CD4-positive, alpha-beta T cell (primary cell): Measurements from ENCODE around the gene SLC39A5. TPM values are rescaled to one million over a fixed set of nuclear protein-coding genes. Genes with fewer than 3 reads are reported as not detected.

ENCODE experiments used
- ATAC-seq: fragments of 200-7000 bp; cut with Tn5 transposase; one replicate; pipeline ENCODE4 v1.10.0; 2022; ENCODE audit warnings: mild to moderate bottlenecking; ENCODE audit not compliant: poor library complexity
- CTCF ChIA-PET: fragments of 350-600 bp; sonication (Branson Sonifier 250); formaldehyde crosslinking; loops from one replicate; lab custom pipeline; 2021; ENCODE audit warnings: antibody characterized with exemption, inconsistent platforms; lab: Charles Lee
- POLR2A ChIA-PET: fragments of 350-600 bp; sonication (Branson Sonifier 250); formaldehyde crosslinking; loops from one replicate; lab custom pipeline; 2021; ENCODE audit warnings: antibody characterized with exemption, inconsistent platforms; lab: Charles Lee
- DNase-seq, 14 experiments: peaks; one replicate each; pipeline ENCODE4 v3.0.0-alpha.2; 2013 to 2020; ENCODE audit warnings: mixed read lengths in 2 of 14
- H3K27ac ChIP-seq, 2 donors: one replicate each; pipeline versions ENCODE4 v1.5.1 to v1.7.0; 2013; ENCODE audit warnings: low read length in 2 of 2, low read depth in 1 of 2, mild to moderate bottlenecking in 1 of 2
- H3K27me3 ChIP-seq, 2 experiments: 1 replicate in 1 of 2; 2 replicates in 1 of 2; pipeline versions ENCODE4 v1.6.1 to v1.7.0; 2013; ENCODE audit warnings: low read length in 2 of 2, control low read depth in 1 of 2, mild to moderate bottlenecking in 1 of 2, moderate library complexity in 1 of 2; ENCODE audit not compliant: insufficient read depth in 2 of 2, control insufficient read depth in 1 of 2
- H3K36me3 ChIP-seq: one replicate; pipeline ENCODE4 v1.6.1; 2013; ENCODE audit warnings: low read length, control low read depth; ENCODE audit not compliant: insufficient read depth
- H3K4me1 ChIP-seq: one replicate; pipeline ENCODE4 v1.6.1; 2013; ENCODE audit warnings: low read length, control low read depth; ENCODE audit not compliant: insufficient read depth
- H3K4me3 ChIP-seq: one replicate; pipeline ENCODE4 v1.5.1; 2013; ENCODE audit warnings: mild to moderate bottlenecking, low read length, moderate library complexity
- H3K9me3 ChIP-seq, 2 experiments: 1 replicate in 1 of 2; 2 replicates in 1 of 2; pipeline versions ENCODE4 v1.6.1 to v1.7.0; 2013; ENCODE audit warnings: low read length in 2 of 2, mild to moderate bottlenecking in 2 of 2, control low read depth in 1 of 2, moderate library complexity in 1 of 2; ENCODE audit not compliant: control insufficient read depth in 1 of 2, insufficient read depth in 1 of 2
- H3K27ac Mint-ChIP-seq: one replicate; pipeline ENCODE4 v1.8.0; 2020; ENCODE audit warnings: mixed read lengths
- H3K27me3 Mint-ChIP-seq: one replicate; pipeline ENCODE4 v1.8.0; 2021; ENCODE audit warnings: mixed read lengths
- H3K36me3 Mint-ChIP-seq: one replicate; pipeline ENCODE4 v1.8.0; 2021; ENCODE audit warnings: low read depth, mixed read lengths
- H3K4me1 Mint-ChIP-seq: one replicate; pipeline ENCODE4 v1.8.0; 2021; ENCODE audit warnings: low read depth, mixed read lengths
- H3K4me3 Mint-ChIP-seq: one replicate; pipeline ENCODE4 v1.8.0; 2020; ENCODE audit warnings: mild to moderate bottlenecking, mixed read lengths
- H3K9me3 Mint-ChIP-seq: one replicate; pipeline ENCODE4 v1.8.0; 2020; ENCODE audit warnings: mixed read lengths
- intact Hi-C, 2 experiments: fragments of 100-400 bp; cut with DNase I in 1 of 2; cut with micrococcal nuclease in 1 of 2; formaldehyde crosslinking; loops; one replicate each; pipeline versions ENCODE4 v1.15.1 to v1.9.0; 2023 to 2025; cut with DNase I, micrococcal nuclease
- total RNA-seq, 174 experiments: library from RNA in 2 of 174; stranded (reverse) in 2 of 174; gene quantifications; one replicate each; pipeline ENCODE4 v1.2.3 and lab custom pipeline; 2021 to 2026
- TF ChIP-seq, protein P1 (sequence below): fragments of 200-600 bp; IDR thresholded peaks from one replicate; pipeline ENCODE4 v1.8.0; 2022; ENCODE audit warnings: antibody characterized with exemption, mild to moderate bottlenecking

SLC39A5 gene
- total RNA-seq, 2 experiments from 2014 or later, result 0.33 TPM; not detected in 1

DNA sequence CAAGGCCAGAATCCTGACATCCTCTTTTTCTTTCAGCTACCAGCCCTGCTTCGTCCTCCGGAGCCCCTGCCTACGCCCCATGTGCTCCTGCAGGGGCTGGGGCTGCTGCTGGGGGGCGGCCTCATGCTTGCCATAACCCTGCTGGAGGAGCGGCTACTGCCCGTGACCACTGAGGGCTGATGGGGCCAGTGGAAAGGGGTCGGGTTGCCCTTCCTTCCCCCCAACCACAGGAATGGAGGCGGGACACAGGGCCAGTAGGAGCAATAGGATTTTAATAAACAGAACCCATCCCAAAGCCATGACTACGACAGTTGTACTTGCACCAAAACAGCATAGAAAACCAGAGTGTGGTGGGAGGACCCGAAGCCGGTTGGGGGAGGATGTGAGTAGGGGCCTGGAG is 7.7 kb downstream of the SLC39A5 start:
- H3K27ac ChIP-seq, result no peak overlapping the region
- H3K9me3 Mint-ChIP-seq, result no peaks in the 10 kb centered on the region
- TF ChIP-seq, protein P1, sequence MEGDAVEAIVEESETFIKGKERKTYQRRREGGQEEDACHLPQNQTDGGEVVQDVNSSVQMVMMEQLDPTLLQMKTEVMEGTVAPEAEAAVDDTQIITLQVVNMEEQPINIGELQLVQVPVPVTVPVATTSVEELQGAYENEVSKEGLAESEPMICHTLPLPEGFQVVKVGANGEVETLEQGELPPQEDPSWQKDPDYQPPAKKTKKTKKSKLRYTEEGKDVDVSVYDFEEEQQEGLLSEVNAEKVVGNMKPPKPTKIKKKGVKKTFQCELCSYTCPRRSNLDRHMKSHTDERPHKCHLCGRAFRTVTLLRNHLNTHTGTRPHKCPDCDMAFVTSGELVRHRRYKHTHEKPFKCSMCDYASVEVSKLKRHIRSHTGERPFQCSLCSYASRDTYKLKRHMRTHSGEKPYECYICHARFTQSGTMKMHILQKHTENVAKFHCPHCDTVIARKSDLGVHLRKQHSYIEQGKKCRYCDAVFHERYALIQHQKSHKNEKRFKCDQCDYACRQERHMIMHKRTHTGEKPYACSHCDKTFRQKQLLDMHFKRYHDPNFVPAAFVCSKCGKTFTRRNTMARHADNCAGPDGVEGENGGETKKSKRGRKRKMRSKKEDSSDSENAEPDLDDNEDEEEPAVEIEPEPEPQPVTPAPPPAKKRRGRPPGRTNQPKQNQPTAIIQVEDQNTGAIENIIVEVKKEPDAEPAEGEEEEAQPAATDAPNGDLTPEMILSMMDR, result no peak
- no peak overlapping the region for H3K27ac Mint-ChIP-seq
- H3K36me3 Mint-ChIP-seq, result peaks cover 35% of the 10 kb centered on the region
- H3K4me3 ChIP-seq, result no peak overlapping the region
- no peaks in the 10 kb centered on the region for H3K9me3 ChIP-seq
- H3K27me3 ChIP-seq, result no peaks in the 10 kb centered on the region
- H3K27me3 Mint-ChIP-seq, result no peaks in the 10 kb centered on the region
- H3K36me3 ChIP-seq, result peaks cover 28% of the 10 kb centered on the region
- no peaks in the 10 kb centered on the region for H3K4me1 Mint-ChIP-seq
- ChIA-PET POLR2A (no interaction called here), CTCF (no interaction called here)
- intact Hi-C loops, result no loop called here
- no peak for DNase-seq
- no peak for ATAC-seq
- no peak overlapping the region for H3K4me3 Mint-ChIP-seq
- no peaks in the 10 kb centered on the region for H3K4me1 ChIP-seq

DNA sequence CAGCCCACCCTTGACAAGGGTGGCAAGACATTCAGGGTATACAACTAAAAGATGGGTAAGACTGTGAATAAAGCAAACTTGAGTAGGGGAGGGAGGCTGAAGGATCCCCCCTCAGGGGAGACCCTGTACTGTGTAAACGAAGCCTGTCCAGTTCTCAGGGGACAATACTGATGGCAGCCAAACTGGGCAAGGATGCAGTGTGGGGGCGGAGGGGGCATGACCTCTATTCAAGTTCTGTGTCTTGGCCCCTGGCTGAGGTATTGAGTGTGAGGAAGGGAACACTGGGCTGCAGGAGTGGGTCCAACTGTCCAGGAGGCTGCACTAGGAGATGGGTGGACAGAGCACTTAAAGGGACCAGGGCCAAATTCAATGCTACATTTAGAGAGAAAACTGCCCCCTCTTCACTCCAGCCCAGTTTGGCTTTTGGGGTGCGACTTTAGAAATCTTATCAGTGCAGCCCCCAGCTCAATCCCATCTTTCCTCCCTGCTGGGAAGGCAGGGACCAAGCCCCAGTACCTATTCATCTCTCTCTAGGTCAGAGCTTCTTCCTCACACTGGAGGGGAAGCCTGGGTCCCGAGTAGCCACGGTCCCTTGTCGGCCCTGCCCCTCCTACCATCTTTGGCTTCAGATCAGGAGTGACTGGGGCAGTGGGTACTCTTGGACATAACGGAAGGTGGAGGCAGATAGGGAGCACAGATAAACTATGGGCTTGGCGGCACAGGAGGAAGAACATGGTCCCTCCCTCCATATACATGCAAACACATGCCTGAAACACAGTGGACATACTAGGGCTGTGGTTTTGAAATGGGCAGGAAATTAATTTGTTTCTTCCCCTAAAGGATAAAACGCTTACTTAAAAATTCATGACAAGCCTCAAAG is 11.8 kb downstream of the SLC39A5 start:
- no peak for DNase-seq
- peaks cover 60% of the 10 kb centered on the region for H3K36me3 ChIP-seq
- no peak for ATAC-seq
- TF ChIP-seq, protein P1, result no peak
- H3K36me3 Mint-ChIP-seq, result peaks cover 68% of the 10 kb centered on the region
- ChIA-PET POLR2A (no interaction called here), CTCF (no interaction called here)
- H3K27ac Mint-ChIP-seq, result no peak overlapping the region
- intact Hi-C loops, result no loop called here
- H3K9me3 Mint-ChIP-seq, result no peaks in the 10 kb centered on the region
- H3K4me1 ChIP-seq, result no peaks in the 10 kb centered on the region
- H3K9me3 ChIP-seq, result no peaks in the 10 kb centered on the region
- no peak overlapping the region for H3K4me3 Mint-ChIP-seq
- no peaks in the 10 kb centered on the region for H3K27me3 Mint-ChIP-seq
- no peaks in the 10 kb centered on the region for H3K27me3 ChIP-seq
- no peaks in the 10 kb centered on the region for H3K4me1 Mint-ChIP-seq
- H3K27ac ChIP-seq, result no peak overlapping the region
- H3K4me3 ChIP-seq, result no peak overlapping the region

DNA sequence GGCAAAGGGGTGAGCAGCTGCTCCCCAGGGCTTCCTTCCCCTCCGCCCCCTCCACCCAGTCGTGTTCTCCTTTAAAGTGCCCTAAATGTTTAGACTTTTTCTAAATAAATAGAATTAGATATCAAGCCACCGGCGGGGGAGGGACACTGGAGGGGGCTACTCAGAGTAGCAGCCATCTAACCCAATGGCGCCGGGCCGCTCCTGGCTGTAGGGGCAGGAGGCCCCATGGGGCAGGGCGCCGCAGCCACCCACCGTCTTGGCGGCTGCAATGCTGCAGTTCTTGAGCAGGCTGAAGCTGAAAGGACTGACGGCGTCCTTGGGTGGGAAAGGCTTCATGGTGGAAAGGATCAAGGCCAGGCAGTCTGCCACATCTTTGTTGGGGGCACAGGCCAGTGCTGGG is 13.1 kb downstream of the SLC39A5 start:
- Mint-ChIP-seq H3K27me3 (no peaks in the 10 kb centered on the region), H3K4me1 (no peaks in the 10 kb centered on the region), H3K9me3 (no peaks in the 10 kb centered on the region), H3K36me3 (peaks cover 80% of the 10 kb centered on the region), H3K4me3 (no peak overlapping the region), H3K27ac (no peak overlapping the region)
- DNase-seq (no peak), ATAC-seq (no peak)
- Histone ChIP-seq H3K27ac (no peak overlapping the region), H3K4me1 (no peaks in the 10 kb centered on the region), H3K27me3 (no peaks in the 10 kb centered on the region), H3K4me3 (no peak overlapping the region), H3K36me3 (peaks cover 71% of the 10 kb centered on the region), H3K9me3 (no peaks in the 10 kb centered on the region)
- ChIA-PET CTCF (no interaction called here), POLR2A (no interaction called here)
- TF ChIP-seq, protein P1, result no peak
- intact Hi-C loops, result no loop called here
